NCI-H82 (cell line): ENCODE measurements around the gene ADAMTSL1.

Experiments used
- DNase-seq: peaks from one replicate; lab custom pipeline; 2025; lab: John Stamatoyannopoulos, UW

ADAMTSL1 gene

DNA sequence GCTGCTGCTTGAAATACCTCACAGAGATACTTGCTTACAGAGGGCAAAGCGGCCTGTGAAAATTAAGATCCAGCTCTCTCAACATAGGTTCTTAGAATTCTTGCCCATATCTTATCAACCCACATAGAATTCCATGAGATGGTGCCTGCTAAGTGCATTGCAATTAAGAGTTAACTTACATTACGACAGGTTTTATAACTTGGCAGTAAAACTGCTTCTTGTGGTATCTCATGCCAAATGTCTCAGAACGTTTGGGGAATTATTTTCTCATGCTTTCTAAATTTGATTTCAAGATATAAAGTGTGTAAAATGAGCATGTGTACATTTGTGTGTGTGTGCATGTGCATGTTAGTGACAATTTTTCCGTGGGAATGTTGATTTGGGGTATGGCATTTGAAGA lies 297.8 kb downstream of the ADAMTSL1 start:
- DNase-seq, result no peak

DNA sequence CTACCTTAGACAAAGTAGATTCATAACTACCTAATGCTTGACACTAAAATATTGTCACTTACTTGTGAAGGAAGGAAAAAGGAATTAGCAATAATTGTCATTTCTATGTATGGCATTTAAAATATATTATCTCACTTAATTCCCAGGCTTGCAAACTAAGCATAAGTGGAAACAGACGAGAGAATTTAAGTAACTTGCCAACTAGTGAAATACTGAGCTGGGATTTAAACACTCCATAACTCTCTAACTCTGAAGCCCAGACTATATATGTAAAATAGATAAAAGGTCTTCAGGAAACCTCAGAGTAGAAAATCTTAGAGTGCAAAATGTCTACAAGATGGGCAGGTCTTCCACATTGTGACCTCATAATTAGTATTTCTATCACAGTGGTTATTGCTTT lies 301.3 kb downstream of the ADAMTSL1 start:
- no peak for DNase-seq

- peak; percentile 65 for DNase-seq
These were observed 302.0 kb downstream of the ADAMTSL1 start for GRCh38 chr9:18775930-18776329.

DNA sequence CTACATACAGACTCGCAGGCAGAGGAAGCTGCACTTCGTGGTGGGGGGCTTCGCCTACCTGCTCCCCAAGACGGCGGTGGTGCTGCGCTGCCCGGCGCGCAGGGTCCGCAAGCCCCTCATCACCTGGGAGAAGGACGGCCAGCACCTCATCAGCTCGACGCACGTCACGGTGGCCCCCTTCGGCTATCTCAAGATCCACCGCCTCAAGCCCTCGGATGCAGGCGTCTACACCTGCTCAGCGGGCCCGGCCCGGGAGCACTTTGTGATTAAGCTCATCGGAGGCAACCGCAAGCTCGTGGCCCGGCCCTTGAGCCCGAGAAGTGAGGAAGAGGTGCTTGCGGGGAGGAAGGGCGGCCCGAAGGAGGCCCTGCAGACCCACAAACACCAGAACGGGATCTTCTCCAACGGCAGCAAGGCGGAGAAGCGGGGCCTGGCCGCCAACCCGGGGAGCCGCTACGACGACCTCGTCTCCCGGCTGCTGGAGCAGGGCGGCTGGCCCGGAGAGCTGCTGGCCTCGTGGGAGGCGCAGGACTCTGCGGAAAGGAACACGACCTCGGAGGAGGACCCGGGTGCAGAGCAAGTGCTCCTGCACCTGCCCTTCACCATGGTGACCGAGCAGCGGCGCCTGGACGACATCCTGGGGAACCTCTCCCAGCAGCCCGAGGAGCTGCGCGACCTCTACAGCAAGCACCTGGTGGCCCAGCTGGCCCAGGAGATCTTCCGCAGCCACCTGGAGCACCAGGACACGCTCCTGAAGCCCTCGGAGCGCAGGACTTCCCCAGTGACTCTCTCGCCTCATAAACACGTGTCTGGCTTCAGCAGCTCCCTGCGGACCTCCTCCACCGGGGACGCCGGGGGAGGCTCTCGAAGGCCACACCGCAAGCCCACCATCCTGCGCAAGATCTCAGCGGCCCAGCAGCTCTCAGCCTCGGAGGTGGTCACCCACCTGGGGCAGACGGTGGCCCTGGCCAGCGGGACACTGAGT lies 303.2 kb downstream of the ADAMTSL1 start:
- no peak for DNase-seq

- no peak for DNase-seq
These were observed 304.2 kb downstream of the ADAMTSL1 start for GRCh38 chr9:18778147-18778546.

GRCh38 chr9:18778846-18779245 lies 304.9 kb downstream of the ADAMTSL1 start:
- DNase-seq, result no peak

- DNase-seq, result no peak
These were observed 310.0 kb downstream of the ADAMTSL1 start for GRCh38 chr9:18783909-18784308.

GRCh38 chr9:18785604-18786003 lies 311.7 kb downstream of the ADAMTSL1 start:
- DNase-seq, result no peak

GRCh38 chr9:18786196-18786595 lies 312.2 kb downstream of the ADAMTSL1 start:
- peak; percentile 2 for DNase-seq

GRCh38 chr9:18786911-18787650 lies 313.1 kb downstream of the ADAMTSL1 start:
- no peak for DNase-seq

DNA sequence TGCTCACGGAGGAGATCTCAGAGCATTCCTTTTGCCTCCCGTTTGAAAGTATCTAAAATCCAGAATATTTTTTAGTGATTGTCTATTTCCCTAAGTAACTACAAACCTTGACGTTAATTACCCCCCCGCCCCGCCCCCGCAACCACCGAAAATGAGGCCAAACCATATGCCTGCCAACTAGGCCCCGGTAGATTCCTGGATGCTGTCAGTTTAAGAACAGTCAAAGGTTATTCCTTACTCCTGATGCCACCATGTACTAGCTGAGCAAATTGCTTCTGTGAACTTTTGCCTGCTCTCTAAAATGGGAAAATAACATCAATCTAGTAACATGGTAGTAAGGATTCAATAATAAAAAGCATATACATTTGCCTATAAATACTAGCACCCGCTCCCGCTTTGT lies 314.3 kb downstream of the ADAMTSL1 start:
- no peak for DNase-seq

DNA sequence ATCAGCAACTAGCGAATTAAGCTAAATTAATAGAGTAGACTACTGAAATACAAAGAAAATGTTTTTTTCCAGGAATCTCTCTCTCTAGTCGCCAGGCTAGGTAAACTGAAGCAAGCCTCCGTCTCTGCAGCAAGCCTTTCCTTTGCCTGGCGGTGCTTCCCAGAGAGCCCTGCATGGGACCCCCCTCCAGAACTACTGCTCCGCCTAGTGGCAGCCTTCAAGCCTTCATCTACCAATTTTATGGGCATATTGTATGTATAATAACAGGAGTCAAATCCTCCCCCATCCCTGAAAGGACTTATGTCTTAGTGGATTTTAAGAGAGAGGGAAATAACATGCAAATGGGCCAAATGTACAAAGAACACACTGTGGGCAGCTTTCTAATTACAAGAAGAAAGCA lies 317.1 kb downstream of the ADAMTSL1 start:
- peak; percentile 68 for DNase-seq

- DNase-seq, result no peak
These were observed 319.2 kb downstream of the ADAMTSL1 start for GRCh38 chr9:18793122-18793521.

DNA sequence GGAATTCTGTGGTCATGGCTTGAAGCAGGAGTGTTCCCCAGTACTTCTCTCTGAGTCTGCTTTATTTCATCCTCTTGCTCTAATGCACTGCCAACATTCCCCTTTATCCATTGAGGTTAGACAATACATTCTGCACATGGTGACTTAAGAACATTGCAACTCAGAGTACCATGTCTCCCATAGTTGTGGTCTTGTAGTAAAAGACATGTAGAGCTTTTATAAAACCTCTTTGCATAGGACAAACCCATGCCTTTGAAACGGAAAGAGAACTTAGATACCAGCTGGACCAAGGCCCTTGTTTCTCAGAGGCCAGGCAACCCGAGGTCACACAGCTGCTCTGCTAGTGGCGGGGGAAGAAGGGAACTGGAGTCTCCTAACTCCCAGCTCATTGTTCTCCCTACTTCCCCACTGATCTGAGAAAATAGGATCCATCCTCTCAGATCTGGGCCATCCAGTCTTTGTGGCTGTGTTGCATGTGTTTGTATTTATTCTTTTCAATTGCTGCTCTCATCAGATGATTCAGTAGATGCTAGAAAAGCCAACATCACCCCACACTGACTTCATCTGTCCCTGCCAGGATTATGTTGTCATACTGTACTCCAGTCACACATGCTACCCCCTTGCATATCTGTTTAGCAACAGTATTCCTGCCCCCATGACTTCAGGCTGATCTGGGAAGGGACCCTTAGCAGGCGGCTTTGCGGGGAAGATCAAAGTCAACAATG lies 322.2 kb downstream of the ADAMTSL1 start:
- DNase-seq, result peak; percentile 89

GRCh38 chr9:18796696-18797270 lies 322.8 kb downstream of the ADAMTSL1 start:
- DNase-seq, result peak; percentile 93

DNA sequence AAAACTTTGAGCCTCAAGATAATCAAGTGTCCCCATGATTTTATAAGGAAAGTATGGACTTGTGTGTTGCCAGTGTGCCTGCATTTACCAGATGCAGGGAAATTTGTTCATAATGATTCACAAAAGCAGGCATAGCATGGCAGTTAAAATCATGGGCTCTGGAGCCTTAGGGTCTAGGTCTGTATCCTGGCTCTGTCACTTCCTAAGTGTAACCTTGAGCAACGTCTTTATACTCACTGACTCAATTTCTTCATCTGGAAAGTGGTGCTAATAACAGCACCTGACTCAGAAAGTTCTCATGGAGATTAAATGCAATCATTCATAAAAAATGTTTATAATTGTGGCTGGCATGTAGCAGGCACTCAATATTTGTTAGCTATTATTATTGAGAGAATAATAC lies 324.2 kb downstream of the ADAMTSL1 start:
- DNase-seq, result no peak

GRCh38 chr9:18798508-18799290 lies 324.7 kb downstream of the ADAMTSL1 start:
- DNase-seq, result peak; percentile 17

DNA sequence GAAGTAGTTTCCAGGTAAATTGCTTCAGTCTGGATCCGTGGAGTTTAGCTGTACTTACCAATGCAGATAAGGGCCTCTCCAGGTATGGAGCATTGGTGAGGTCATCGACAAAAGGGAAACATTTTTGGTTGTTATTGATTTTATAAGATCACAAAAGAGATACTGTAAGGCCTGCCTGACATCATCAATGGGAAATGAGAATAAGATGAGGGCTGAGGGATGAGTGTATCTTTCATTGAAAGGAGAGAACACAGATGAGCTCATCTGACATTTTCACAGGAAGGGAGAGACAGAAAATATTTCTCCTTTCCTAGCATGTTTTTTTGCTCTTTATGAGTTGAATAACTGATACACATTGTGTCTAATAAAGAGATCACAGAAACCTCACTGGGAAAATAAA lies 325.5 kb downstream of the ADAMTSL1 start:
- no peak for DNase-seq

DNA sequence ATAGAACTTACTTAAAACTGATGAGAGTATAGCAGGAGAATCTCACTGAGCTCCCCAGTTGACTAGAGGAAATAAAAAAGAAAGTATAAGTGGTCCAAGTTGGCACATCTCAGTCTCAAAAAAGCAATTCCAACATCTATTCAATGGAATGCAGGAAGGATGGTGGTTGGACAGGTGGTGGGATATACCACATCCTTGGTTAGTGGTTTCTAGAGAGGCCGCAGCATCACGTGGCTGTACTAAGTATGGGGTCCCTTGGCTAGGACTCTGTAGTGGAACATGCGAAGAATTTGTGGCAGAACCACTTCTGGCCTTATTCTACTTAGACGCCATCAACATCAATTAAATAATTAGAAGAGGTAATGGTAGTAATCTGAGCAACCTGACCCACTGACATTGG lies 326.6 kb downstream of the ADAMTSL1 start:
- no peak for DNase-seq

GRCh38 chr9:18805386-18805785 lies 331.4 kb downstream of the ADAMTSL1 start:
- DNase-seq, result no peak
